SK-N-MC (cell line): ENCODE data around the gene GPX4.

Source experiments
- DNase-seq: peaks from one replicate; pipeline ENCODE4 v3.0.0-alpha.2; 2011; ENCODE audit warnings: low read depth, low spot score
- H3K27ac ChIP-seq: fragments of 200-600 bp; sonication (generic); 2 replicates; pipeline ENCODE4 v1.5.1; 2016; ENCODE audit warnings: mixed run types
- H3K36me3 ChIP-seq: fragments of 200-600 bp; sonication (generic); 2 replicates; pipeline ENCODE4 v1.6.1; 2017; ENCODE audit warnings: antibody characterized with exemption, low read length, mixed read lengths; ENCODE audit not compliant: insufficient read depth
- H3K4me3 ChIP-seq: fragments of 200-600 bp; sonication (generic); 2 replicates; pipeline ENCODE4 v1.5.1; 2016
- H3K9ac ChIP-seq: fragments of 200-600 bp; sonication (generic); 2 replicates; pipeline ENCODE4 v1.8.0; 2017; ENCODE audit warnings: mixed run types, mixed read lengths; ENCODE audit not compliant: insufficient read length
- H3K9me3 ChIP-seq: fragments of 200-600 bp; sonication (generic); 2 replicates; pipeline ENCODE4 v1.6.1; 2017; ENCODE audit warnings: low read depth, mild to moderate bottlenecking, antibody characterized with exemption, low read length, moderate library complexity, mixed read lengths
- EZH2 ChIP-seq: fragments of 200-600 bp; sonication (generic); IDR thresholded peaks from one replicate; pipeline ENCODE4 v1.6.1; 2017; ENCODE audit warnings: antibody characterized with exemption
- FOXP2 ChIP-seq: optimal IDR thresholded peaks from 2 replicates; pipeline ENCODE3; 2011; ENCODE audit warnings: mild to moderate bottlenecking, moderate library complexity; ENCODE audit not compliant: insufficient read depth; ENCODE audit errors: extremely low read length, control extremely low read depth
- POLR2AphosphoS5 ChIP-seq: IDR thresholded peaks from 2 replicates; pipeline ENCODE4 v1.6.1; 2012; ENCODE audit warnings: mild to moderate bottlenecking, low read depth, low read length, borderline replicate concordance

GPX4 gene

DNA sequence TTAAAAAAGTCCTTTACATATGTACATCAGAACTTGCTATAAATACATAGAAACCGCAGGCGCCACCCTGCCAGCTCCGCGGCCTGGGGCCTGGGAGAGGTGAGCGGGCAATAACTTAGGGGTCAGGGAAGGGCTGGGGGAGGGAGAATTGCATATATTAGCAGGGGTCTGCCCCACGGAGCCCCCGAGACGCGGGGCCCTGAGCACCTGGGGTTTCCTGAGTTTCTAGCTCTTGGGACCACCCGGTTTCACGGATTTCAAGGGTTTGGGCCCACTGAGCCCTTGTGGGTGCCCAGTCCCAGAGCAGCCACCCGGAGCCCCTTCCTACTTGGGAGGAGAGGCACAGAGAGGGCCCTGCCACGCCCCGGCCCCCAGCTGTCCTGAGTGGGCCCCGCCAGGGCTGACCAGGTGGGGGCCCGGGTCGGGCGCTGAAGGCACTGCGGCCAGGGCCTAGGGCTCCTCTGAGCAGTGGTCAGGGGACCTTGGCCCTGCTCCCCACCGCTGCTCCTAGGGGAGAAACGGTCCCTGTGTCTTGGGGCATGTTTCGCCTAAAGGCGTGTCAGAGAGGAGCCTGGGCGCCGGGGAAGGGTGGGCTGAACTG is 4.0 kb downstream of the GPX4 start:
- H3K9me3 ChIP-seq: no peaks in the 10 kb centered on the region
- H3K27ac ChIP-seq: no peak overlapping the region
- no peak overlapping the region for H3K4me3 ChIP-seq
- peaks cover 11% of the 10 kb centered on the region; the same call in 1 of the 2 replicates for H3K36me3 ChIP-seq
- DNase-seq: no peak
- TF ChIP-seq FOXP2 (no peak), POLR2AphosphoS5 (0 out of 2 replicates have a peak, but pooled peaks have one; percentile 29), EZH2 (no peak)
- no peak overlapping the region for H3K9ac ChIP-seq

DNA sequence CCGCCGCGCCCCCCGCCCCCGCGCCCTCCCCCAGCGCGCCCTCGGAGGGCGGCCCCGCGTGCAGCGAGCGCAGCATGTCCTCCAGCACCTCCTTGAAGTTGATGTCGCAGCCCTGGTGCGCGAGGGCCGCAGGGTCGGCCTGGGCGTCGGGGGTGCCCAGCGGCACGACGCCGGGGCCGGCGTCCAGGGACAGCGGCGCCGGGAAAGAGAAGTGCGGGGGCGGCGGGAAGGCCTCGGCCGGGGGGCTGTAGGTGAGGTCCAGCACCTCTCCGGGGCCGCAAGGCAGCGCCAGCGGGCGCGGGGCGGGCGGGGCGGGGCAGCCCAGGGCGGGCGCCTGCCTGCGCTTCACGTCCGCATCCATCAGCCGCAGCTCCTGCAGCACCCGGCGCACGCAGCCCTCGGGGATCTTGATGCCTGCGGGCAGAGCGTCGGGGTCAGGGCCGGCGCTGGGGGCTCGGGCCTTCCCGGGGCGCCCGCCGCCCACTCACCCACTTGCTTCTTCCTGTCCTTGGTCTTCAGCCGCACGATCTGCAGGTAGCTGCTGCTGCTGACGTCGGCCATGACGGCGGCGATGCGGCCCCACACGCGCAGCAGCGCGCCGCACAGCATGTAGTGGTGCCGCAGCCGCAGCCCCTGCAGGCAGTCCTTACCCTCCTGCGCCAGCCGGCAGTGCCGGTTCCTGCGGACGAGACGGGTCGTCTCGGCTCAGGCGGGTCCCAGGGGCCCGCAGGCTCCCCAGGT is 4.7 kb downstream of the GPX4 start:
- H3K36me3 ChIP-seq: peaks cover 12% of the 10 kb centered on the region; the same call in 1 of the 2 replicates
- TF ChIP-seq POLR2AphosphoS5 (no peak), EZH2 (no peak), FOXP2 (no peak)

DNA sequence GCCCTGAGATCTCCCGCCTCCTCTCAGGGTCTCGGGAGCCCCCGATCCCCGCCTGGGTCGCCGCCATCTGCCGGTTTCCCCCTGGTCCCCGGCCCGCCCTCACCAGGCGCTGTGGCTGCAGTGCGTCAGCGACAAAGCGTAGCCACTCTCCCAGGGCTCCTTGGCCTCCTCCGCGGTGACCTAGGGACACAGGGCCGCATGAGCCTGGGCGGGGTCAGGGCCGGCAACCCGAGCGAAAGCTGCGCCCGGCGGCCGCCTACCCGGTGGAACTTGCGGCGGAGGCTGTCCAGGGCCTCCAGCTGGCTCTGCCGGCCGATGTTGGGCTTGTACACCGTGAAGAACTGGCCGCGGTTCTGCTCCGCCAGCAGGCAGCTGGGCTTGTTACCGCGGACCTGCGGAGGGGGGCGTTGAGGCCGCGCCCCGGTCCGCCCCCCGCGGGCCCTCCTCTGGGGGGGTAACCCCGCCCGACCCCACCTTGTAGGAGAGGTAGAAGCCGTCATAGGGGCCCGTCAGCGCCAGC is 5.3 kb downstream of the GPX4 start:
- Histone ChIP-seq H3K27ac (no peak overlapping the region), H3K4me3 (no peak overlapping the region), H3K9ac (no peak overlapping the region), H3K36me3 (peaks cover 12% of the 10 kb centered on the region; the same call in 1 of the 2 replicates), H3K9me3 (no peaks in the 10 kb centered on the region)
- TF ChIP-seq POLR2AphosphoS5 (no peak), EZH2 (no peak), FOXP2 (no peak)
- no peak for DNase-seq

More for the DNA sequence above, 4.7 kb downstream of the GPX4 start:
- Histone ChIP-seq H3K27ac (no peak overlapping the region), H3K9ac (no peak overlapping the region), H3K4me3 (no peak overlapping the region), H3K9me3 (no peaks in the 10 kb centered on the region)
- no peak for DNase-seq

DNA sequence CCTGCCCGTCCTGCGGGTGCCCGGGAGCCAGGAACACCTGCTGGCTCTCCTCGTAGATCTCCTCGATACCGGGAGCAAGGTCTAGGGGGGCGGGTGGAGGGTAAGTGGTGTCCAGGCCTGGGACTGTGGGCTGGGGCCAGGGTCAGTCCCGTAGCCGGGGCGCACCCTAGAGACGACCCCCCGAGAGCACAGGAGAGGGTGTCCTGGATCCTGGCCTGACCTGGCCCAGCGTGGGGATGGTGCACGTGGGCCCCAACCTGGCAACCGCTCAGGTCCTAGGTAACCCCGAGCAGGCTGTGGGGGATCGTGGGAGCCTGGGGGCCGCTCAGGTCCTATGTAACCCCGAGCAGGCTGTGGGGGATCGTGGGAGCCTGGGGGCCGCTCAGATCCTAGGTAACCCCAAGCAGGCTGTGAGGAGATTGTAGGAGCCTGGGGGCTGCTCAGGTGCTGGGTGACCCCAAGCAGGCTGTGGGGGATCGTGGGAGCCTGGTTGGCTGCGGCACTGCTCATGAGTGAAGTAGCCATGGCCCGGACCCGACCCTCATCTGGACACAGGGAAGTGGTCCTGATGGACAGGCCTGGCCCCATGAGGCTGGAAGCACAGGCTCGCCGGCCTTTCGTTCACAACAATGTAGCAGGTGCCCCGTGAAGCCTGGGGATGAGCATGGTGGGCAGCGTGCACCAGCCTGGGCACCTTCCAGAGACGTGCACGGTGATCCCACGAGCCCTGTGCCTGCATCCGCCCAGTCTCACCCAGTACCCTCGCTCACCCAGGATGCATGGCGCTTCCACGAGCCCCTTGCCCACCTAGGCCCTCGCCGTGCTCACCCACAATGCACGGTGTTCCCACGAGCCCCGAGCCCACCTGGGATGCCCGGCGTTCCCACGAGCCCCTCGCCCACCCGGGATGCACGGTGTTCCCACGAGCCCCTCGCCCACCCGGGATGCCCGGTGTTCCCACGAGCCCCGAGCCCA is 6.2 kb downstream of the GPX4 start:
- H3K9me3 ChIP-seq: no peaks in the 10 kb centered on the region
- no peak overlapping the region for H3K27ac ChIP-seq
- peaks cover 12% of the 10 kb centered on the region; the same call in 1 of the 2 replicates for H3K36me3 ChIP-seq
- H3K9ac ChIP-seq: no peak overlapping the region
- no peak for TF ChIP-seq FOXP2
- TF ChIP-seq EZH2: no peak
- no peak for TF ChIP-seq POLR2AphosphoS5
- DNase-seq: no peak
- H3K4me3 ChIP-seq: no peak overlapping the region

DNA sequence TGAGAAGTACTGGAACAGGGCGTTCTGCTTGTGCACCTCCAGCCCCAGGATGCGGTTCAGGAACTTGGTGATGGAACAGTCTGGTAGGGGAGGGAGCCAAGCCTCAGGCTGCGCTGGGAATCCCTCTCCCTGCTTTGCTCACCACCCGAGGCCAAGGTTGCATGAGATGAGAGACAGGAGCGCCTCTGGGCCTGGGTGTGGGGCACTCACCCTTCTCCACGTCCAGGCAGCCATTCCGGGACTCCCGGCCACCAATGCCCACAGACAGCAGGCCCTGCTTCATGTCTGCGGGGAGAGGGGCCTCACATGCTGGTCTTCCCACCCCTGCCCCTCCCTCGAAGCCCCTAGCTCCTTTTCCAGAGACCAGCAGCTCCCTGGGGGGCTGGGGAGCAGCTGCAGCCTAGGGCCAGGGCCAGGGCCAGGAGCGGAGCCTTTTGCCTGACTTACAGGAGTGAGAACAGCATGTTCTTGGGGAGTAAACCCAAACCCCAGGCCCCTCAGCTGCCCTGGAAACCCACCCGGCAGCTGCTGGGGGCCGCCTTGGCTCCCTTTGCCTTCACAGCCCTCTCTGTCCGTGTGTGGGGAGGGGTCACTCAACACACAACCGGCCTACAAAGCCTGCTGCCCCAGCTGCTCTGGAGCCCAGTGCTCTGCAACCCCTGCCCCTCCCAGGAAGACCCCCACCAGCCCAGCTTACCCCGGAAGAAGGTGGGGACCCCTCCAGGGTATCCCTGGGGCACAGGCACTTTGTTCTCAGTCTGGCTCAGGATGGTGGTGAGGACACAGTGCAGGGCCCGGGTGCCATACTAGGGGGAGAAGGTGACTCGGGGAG is 7.2 kb downstream of the GPX4 start:
- H3K27ac ChIP-seq: peak overlapping the region; percentile 46
- no peak for TF ChIP-seq EZH2
- no peak for TF ChIP-seq POLR2AphosphoS5
- TF ChIP-seq FOXP2: no peak
- H3K36me3 ChIP-seq: peaks cover 12% of the 10 kb centered on the region; the same call in 1 of the 2 replicates
- no peak overlapping the region for H3K4me3 ChIP-seq
- no peak overlapping the region for H3K9ac ChIP-seq
- H3K9me3 ChIP-seq: no peaks in the 10 kb centered on the region
- DNase-seq: no peak

DNA sequence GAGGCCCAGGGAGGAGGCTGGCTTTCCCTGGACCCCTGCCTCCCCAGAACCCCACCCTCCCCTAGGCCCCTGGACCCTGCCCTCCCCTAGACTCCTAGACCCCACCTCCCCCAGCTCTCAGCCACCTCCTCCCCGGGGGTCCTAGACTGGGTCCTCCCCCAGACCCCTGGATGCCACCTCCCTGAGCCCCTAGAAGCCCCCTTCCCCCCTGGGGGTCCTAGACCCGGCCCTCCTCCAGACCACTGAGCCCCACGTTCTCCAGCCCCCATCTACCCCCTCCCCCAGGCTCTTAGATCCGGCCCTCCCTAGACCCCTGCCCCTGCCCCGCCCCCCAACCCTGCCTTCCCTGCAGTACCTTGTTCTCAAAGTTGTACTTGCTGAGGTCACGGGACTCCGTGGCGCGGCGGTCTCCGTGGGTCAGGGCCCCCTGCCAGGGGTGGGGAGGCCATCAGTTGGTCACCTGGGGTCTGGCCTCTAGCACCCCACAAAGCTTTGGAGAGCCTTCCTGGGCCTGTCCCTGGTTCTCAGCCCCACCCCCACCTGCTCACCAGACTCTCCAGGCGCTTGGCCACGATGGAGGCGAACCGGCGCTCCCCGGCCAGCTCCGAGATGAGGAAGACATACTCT is 8.0 kb downstream of the GPX4 start:
- Histone ChIP-seq H3K9ac (no peak overlapping the region), H3K4me3 (no peak overlapping the region), H3K36me3 (peaks cover 12% of the 10 kb centered on the region; the same call in 1 of the 2 replicates), H3K9me3 (no peaks in the 10 kb centered on the region), H3K27ac (peak overlapping the region; percentile 46; the same call in 1 of the 2 replicates)
- TF ChIP-seq FOXP2: no peak
- no peak for TF ChIP-seq POLR2AphosphoS5
- no peak for TF ChIP-seq EZH2
- DNase-seq: no peak
